H7 (cell line): ENCODE data around the gene GRID2. TPM values are rescaled to one million over a fixed set of nuclear protein-coding genes. Genes with fewer than 3 reads are reported as not detected.
"Not testable (repeated sequence)": the region's sequence is repeated elsewhere in the genome, so short reads cannot be mapped to it uniquely, and the experiment has no call there.

Experiments used
- DNase-seq: peaks from one replicate; pipeline ENCODE4 v3.0.0; 2012
- H3K27me3 ChIP-seq: 2 replicates; pipeline ENCODE4 v1.6.0; 2011; ENCODE audit warnings: mild to moderate bottlenecking, low read length; ENCODE audit not compliant: control insufficient read depth, insufficient read depth
- H3K36me3 ChIP-seq: replicated peaks from 2 replicates; pipeline ENCODE4 v1.5.1; 2011; ENCODE audit warnings: low read length; ENCODE audit not compliant: control insufficient read depth, insufficient read depth
- H3K4me3 ChIP-seq: 2 replicates; pipeline ENCODE4 v1.5.1; 2011; ENCODE audit warnings: low read depth, mild to moderate bottlenecking, control low read depth, low read length, moderate library complexity; ENCODE audit not compliant: insufficient read depth
- total RNA-seq: library from RNA; depleted of rRNA; stranded (reverse); fragments of >200 nt; shearing (Covaris generic); gene quantifications from 2 replicates; pipeline ENCODE4 v1.2.3, GENCODE V29; 2014

The GRID2 gene
- total RNA-seq, 1 experiment from 2014 or later = 19.1 TPM

DNA sequence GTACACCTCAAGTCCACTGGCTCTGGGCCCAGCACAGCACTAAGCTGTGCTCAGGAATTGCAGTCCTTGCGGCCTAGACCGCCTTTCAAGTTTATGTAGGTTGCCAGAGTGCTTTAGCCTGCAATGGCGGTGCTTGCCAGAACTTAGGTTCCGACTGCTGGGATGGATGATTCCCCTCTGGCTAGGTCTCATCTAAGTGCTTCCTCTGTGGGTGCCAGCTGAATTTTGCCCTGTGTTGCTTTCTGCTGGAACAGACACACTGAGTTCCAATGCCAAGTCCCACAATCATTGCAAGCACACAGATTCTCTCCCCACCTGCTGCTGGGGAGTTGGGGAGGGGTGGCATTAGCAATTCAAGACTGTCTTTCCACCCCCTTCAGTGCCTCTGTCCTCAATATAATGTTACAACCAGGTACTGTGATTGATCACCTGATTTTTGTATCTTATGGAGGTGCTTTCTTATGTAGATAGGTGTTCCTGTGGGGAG, 129.5 kb downstream of the GRID2 start:
- Histone ChIP-seq H3K27me3 (no peaks in the 10 kb centered on the region), H3K36me3 (peaks cover 3% of the 10 kb centered on the region; the same call in 1 of the 2 replicates), H3K4me3 (no peak overlapping the region)
- DNase-seq = peak; percentile 6

DNA sequence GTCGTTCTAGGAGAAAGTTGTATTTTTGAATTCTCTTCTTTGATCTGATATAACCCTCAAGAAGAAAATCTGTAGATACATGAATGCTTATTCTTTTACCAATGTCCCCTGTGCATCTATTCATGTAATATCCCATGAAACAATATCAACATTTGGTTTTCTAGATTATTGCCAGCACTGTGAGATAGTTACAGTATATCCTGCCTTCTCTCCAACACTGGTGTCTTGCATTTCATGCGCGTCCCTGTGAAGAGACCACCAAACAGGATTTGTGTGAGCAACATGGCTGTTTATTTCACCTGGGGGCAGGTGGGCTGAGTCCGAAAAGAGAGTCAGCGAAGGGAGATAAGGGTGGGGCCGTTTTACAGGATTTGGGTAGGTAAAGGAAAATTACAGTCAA, 135.0 kb downstream of the GRID2 start:
- not testable (repeated sequence) for H3K4me3 ChIP-seq, H3K27me3 ChIP-seq, DNase-seq, H3K36me3 ChIP-seq

DNA sequence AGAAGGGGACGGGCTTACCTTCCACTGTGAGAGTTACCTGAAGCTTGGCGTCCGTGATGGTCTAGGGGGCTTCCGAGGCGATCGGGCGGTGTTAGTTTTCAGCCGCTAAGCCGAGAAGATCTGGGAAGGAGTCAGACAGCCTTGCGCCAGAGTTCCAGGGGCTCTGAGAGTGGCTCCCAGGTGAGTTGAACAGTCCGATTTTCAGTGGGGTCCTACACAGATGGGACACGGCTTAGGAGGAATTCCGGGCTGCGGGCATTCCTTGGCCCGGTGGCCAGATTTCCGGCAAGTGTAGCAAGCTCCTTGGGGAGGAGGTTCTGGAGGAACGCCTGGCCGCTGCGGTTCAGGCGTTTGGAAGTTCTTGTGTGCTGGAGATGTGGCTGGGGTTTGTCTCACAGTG, 138.4 kb downstream of the GRID2 start:
- H3K4me3 ChIP-seq = peak overlapping the region; percentile 63
- not testable (repeated sequence) for H3K36me3 ChIP-seq, H3K27me3 ChIP-seq, DNase-seq

DNA sequence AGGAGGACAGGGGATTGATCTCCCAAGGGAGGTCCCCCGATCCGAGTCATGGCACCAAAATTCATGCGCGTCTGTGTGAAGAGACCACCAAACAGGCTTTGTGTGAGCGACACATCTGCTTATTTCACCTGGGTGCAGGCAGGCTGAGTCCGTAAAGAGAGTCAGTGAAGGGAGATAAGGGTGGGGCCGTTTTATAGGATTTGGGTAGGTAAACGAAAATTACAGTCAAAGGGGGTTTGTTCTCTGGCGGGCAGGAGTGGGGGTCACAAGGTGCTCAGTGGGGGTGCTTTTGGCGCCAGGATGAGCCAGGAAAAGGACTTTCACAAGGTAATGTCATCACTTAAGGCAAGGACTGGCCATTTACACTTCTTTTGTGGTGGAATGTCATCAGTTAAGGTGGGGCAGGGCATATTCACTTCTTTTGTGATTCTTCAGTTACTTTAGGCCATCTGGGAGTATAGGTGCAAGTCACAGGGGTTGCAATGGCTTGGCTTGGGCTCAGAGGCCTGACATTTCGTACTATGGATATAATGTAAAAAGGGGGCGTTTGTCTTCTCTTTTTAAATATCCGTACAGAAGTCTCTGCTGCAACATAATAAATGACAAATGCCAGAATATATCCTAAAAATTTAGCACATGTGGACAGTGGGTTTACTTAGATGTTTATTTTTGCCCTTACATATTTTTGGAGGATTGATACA, 140.5 kb downstream of the GRID2 start:
- peak overlapping the region; percentile 49 for H3K4me3 ChIP-seq
- H3K36me3 ChIP-seq, H3K27me3 ChIP-seq, DNase-seq: not testable (repeated sequence)

DNA sequence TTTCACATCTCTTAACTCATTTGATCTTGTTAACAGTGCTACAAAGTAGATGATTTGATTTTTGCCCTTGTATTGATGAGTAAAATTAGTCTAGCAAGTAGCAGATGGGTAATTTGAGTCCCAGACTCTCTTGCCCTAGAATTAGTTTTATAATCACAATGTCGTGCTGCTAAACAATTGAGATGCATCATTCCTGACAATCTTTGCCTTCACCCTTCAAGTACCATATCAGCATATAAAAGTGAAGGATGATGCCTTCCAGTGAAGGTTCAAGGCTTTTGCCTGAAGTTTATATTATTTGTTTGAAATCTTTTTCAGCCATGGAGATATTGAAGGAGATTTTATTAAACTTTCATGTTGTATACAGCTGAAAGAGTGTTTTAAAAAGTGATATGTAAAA, 141.4 kb downstream of the GRID2 start:
- Histone ChIP-seq H3K27me3 (no peaks in the 10 kb centered on the region), H3K4me3 (peak overlapping the region; percentile 31), H3K36me3 (peaks cover 3% of the 10 kb centered on the region)
- no peak for DNase-seq

DNA sequence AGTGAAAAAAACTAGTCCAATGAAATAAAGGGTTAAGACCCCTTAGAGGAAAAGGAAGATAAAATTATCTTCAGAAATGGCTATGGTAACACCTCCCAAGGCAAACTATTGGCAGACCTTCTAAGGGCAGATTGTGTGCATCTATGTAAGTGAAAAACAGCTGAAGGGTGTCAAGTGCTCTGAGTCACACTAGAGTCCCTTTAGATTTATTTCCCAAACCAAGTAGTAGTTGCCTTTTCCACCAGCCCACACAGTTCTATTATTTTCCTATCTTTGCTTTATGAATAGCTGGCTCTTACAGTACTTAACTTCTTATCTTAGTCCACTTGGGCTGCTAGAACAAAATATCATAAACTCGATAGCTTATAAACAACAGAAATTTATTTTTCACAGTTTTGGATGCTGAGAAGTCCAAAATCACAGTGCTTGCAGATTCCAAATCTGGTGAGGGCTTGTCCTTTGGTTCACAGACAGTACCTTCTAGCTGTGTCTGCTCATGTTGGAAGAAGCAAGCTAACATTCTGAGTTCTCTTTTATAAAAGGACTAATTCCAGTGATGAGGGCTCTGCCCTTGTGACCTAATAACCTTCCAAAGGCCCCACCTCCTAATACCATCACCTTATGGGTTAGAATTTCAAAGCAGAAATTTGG, 143.6 kb downstream of the GRID2 start:
- H3K27me3 ChIP-seq = no peaks in the 10 kb centered on the region
- H3K4me3 ChIP-seq = no peak overlapping the region
- peaks cover 3% of the 10 kb centered on the region for H3K36me3 ChIP-seq
- DNase-seq = no peak

DNA sequence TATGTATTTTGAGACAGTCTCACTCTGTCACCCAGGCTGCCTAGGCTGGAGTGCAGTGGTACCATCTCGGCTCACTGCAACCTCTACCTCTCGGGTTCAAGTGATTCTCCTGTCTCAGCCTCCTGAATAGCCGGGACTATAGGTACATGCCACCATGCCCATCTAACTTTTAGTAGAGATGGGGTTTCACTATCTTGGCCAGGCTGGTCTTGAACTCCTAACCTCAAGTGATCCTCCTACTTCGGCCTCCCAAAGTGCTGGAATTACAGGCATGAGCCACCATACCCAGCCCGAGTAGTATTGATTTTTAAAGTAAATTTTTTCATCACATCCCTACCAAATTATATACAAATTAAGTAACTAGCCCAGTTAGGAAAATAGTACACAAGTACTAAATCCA, 144.4 kb downstream of the GRID2 start:
- not testable (repeated sequence) for H3K27me3 ChIP-seq, DNase-seq, H3K36me3 ChIP-seq, H3K4me3 ChIP-seq

DNA sequence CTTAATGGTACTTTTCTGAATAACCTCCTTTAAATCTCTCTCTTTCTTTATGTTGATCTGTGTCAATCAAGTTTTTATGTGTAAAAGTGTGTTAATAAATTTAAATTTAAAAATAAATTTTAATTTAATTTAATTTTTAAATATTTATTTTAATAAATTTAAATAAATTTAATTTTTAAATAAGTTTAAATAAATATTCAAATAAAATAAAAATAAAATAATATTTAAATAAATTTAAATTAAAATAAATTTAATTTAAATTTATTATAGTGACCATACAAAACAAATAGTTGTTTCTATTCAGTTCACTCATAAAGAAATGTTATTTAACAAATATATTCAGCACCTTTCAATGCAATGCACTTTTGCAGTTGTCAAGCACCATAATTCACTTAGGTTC, 146.9 kb downstream of the GRID2 start:
- H3K27me3 ChIP-seq = no peaks in the 10 kb centered on the region
- DNase-seq = no peak
- H3K36me3 ChIP-seq = peaks cover 3% of the 10 kb centered on the region
- no peak overlapping the region for H3K4me3 ChIP-seq

DNA sequence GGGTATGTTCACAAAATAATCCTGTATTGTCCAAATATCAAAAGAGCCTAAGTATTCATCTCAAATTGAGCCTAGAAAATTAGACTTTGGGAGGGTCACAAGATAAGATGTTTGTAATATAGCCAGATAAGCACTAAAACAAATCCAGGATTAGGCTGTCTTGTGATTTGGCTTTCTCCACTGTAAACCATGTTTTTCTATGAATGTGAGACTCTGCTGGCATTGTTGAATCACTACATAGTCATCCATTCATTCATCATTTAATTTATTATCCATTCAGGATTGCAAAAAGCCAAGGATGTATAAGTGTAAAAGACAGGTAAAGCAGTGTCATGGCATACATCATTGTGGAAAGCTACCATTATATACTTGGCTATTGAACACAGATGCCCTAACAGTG, 148.0 kb downstream of the GRID2 start:
- DNase-seq = no peak
- Histone ChIP-seq H3K36me3 (no peaks in the 10 kb centered on the region), H3K4me3 (no peak overlapping the region), H3K27me3 (no peaks in the 10 kb centered on the region)

DNA sequence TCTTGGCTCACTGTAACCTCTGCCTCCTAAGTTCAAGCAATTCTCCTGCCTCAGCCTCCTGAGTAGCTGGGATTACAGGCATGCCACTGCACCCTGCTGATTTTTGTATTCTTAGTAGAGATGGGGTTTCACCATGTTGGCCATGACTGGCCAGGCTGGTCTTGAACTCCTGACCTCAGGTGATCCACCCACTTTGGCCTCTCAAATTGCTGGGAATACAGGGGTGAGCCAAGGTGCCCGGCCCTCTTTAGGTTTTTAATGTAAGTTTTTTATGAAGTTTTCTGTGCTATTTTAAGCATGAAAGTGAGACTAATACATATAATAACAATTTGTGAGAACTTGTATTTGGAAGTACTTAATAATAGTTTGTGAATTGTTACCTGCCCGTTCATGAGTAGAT, 148.6 kb downstream of the GRID2 start:
- DNase-seq, H3K4me3 ChIP-seq, H3K27me3 ChIP-seq, H3K36me3 ChIP-seq: not testable (repeated sequence)

DNA sequence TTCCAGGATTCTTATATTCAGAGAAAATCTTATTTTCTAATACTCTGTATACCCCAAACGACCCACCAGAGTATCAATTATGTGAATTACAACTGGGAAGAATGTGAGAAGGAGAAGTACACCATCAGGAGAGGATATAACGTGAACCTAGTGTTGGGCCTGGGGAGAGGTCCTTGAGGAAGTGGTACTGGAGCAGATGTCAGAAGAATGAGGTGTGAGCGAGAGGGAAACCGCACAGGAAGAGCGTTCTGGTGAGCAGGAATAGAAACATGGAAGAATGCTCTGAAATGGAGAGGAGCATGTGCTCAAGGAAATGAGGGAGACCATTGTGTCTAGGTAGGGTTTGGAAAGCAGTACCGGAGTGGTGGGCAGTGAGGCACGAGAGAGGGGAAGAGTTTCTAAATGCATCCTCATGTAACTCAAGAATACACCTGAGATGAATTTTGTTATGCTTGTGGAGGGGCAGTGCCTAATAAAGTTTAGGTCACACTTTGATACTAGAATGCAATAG, 151.6 kb downstream of the GRID2 start:
- no peak for DNase-seq
- H3K36me3 ChIP-seq = no peaks in the 10 kb centered on the region
- H3K27me3 ChIP-seq = no peaks in the 10 kb centered on the region
- H3K4me3 ChIP-seq = no peak overlapping the region

DNA sequence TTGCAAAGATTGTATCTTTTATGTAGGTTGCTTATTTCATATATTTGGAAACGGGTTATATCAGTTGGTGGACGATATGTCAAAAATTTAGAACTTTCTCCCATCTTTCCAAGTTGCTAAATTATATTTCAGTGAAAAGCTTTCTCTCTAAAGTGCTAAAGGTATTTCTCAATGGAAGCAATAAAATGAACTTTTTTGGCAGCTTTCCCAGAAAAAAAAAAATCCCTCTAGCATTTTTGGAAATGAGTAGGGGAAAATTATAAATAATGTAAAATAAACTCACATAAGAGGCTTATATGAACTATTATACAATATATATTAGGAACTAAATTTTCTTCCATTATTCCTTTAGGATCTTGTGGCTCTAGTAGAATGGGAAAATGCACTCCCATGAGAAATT, 152.2 kb downstream of the GRID2 start:
- Histone ChIP-seq H3K4me3 (no peak overlapping the region), H3K36me3 (no peaks in the 10 kb centered on the region), H3K27me3 (no peaks in the 10 kb centered on the region)
- DNase-seq = no peak

DNA sequence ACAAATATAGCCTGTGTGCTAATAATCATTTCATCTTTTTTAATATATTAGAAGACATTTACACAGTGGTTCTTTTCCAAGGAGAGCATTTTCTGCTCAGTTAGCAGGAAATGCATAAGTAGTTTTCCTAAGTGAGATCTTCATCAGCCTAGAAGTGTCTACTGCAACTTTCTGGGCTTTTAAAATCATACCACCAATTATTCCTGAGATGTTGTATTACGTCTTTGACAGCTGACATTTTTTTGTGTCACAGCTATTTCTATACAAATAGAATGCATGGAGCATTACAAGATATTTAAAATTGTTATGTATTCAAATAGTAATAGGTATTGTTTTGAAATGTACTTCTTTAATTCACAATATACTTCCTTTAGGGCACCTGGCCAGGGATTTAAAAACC, 158.0 kb downstream of the GRID2 start:
- H3K4me3 ChIP-seq = no peak overlapping the region
- no peaks in the 10 kb centered on the region for H3K36me3 ChIP-seq
- no peak for DNase-seq
- H3K27me3 ChIP-seq = no peaks in the 10 kb centered on the region

DNA sequence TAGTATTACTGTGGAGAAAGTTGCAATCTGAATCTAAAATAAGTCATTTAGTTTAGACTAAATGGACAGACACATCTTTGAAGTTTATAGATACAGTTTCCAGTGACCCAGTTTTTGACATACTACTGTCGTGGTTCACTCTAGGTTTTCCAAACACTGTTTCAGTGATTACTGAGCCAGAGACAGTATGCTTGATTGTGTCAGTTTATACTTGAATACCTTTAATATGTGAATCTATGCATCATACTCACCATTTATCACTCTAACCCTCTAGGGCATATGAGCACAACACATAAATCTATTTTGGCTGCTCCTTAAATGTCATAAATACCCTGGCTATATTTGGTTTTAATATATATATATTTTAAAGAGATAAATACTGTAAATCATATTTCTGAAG, 173.5 kb downstream of the GRID2 start:
- no peak for DNase-seq
- no peaks in the 10 kb centered on the region for H3K27me3 ChIP-seq
- no peak overlapping the region for H3K4me3 ChIP-seq
- H3K36me3 ChIP-seq = no peaks in the 10 kb centered on the region

DNA sequence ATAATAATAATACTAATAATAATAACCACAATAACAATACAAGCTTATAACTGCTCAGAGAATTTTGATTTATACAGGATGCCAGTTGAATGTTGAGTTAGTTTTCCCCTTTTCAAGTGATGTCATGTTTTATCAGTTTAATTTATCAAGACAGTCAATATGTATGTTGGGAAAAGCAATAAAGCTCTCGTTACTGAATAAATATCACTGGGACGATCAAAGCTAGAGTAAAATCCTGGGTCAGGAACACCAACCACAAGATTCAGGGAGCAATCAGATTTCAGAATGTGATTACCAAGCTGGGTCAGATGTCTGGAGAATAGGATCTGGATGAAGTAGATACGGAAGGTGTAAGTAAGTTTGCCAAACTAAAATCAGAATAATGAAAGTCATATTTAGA, 179.6 kb downstream of the GRID2 start:
- Histone ChIP-seq H3K4me3 (no peak overlapping the region), H3K27me3 (no peaks in the 10 kb centered on the region), H3K36me3 (no peaks in the 10 kb centered on the region)
- DNase-seq = no peak
